Activated CD4-positive, CD25-positive, alpha-beta regulatory T cell treated with anti-CD3 and anti-CD28 coated beads, Interleukin-2, amount 50 U/mL, for 24 hours (primary cell): ENCODE measurements around the gene STK40.

ENCODE experiments used
- ATAC-seq, 2 donors: fragments of 150-1000 bp; cut with Tn5 transposase; one replicate each; pipeline ENCODE4 v1.10.0; 2021; ENCODE audit warnings: mild to moderate bottlenecking in 1 of 2, moderate library complexity in 1 of 2

Gene STK40

DNA sequence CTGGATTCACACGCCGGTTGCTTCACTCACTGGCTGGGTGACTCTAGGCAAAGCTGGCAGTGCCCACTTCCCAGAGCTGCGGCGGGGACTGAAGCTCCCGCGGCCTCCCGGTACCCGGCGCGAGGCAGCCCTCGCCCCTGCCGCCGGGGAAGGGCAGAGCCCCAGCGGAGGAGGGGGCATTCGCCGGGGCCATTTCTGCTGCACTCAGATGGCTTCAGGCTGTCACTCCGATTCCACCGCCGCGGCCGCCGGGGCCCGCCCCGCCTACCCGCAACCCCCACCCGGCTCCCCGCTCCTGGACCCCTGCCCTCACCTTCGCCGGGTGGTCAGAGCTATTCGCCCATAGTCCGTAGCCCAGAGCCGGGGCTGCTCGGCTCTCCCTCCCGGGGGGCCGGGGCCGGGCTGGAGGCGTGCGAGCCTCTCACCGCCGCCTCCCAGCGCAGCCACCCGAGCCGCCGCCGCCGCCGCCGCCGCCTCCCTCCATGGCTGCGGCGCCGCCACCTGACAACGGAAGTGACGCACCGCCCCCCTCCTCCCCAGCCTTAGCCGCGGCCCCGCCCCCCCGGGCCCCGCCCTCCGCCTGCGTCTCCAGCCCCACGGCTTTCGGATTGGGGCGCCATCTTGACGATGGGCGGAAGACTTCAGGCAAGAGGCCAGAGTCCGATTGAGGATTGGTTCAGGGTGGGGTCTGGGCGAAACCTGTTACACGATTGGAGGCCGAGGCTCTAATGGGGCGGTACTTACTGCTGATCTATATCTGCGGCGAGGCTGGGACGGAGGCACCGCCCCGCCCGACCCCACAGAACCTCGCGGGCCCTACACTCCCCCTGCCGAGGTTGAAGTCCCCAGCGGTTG, at the start of gene STK40:
STK40 (minus strand) TSS at position 515 of the 855 bp plus-strand sequence. CDS start 24,592 bp downstream, outside the sequence.
- ATAC-seq, result peak; percentile 91 to 92

DNA sequence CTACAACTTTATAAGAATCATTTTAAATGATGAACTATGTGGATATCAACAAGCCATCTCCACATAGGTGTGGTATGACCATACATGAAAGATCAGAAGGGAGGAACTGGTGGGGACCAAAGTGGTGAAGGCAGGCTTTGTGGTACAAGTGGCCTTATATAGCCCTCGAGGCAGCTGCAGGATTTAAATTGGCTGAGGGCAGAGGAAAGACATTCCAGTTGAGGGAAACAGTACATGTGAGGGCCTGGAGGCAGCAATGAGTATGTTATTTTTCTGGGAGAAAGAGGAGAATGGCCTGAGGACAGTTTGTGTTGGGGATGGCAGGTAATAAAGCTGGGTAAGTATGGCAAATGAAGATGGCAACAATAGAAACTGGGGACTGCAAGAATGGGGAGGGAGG, 47.4 kb upstream of the STK40 start:
- no peak for ATAC-seq

DNA sequence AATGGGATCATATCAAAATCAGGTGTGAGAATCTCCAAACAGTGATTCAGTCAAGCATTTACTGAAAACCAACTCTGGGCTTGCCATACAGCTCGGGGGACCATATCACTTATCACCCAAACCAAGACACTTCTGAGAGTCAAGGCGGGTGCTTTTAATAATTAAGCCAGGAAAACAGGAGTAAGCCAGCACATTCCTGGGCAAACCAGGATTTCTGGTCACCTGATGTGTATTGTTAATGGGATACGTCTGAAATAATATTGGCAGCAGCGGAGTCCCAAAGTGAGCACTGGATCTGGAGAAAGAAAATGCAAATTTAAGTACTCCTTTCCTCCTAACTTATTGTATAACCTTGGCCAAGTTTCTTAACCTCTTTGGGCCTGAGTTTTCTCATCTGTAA, 46.9 kb upstream of the STK40 start:
- no peak for ATAC-seq

- peak in 1 of 2 donors; percentile 48 for ATAC-seq
Measured at GRCh38 chr1:36425791-36426190, 40.1 kb upstream of the STK40 start.

DNA sequence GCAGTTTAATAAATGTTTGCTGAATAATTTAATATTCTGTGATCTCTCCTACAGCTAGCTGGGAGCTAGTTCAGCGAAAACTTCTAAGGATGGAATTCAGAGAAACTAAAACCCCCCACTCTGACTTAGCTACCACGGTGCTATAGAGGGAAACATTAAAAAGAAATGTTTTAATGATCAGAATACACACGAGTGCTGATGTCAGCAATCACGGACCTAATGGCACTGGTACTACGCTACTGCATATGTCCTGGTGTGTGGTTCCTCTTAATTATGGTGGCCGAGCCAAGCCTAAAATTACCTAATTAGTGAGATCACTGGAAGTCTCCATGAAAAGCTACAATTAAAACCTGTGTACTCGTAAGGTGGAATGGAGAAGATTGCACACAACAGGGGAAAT, 35.9 kb upstream of the STK40 start:
- no peak for ATAC-seq

GRCh38 chr1:36420836-36421317, 35.2 kb upstream of the STK40 start:
- ATAC-seq, result peak; percentile 95 to 96

DNA sequence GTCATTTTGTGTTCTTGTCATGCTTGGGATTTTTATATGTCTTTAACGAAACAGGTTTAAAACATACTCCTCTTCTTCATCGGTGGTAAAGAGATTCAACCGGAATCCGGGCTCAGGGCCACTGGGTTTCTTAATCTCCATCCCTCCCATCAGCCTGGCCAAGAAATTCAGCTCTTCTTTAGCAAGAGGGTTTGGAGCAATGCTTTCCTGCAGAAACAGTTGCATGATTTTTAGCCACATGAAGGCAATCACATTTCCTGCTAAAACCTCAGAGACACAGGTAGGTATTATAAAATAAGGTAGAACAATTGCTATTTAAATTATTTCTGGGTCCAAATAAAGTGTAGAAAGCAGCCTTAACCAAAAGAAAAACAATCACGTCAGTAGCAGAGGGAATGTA, 34.7 kb upstream of the STK40 start:
- no peak for ATAC-seq

GRCh38 chr1:36419569-36419968, 33.8 kb upstream of the STK40 start:
- ATAC-seq, result no peak

- ATAC-seq, result no peak
Measured at GRCh38 chr1:36419140-36419539, 33.4 kb upstream of the STK40 start.

- ATAC-seq, result no peak
Measured at GRCh38 chr1:36417931-36418330, 32.2 kb upstream of the STK40 start.

- ATAC-seq, result no peak
Measured at GRCh38 chr1:36415661-36416326, 30.1 kb upstream of the STK40 start.

DNA sequence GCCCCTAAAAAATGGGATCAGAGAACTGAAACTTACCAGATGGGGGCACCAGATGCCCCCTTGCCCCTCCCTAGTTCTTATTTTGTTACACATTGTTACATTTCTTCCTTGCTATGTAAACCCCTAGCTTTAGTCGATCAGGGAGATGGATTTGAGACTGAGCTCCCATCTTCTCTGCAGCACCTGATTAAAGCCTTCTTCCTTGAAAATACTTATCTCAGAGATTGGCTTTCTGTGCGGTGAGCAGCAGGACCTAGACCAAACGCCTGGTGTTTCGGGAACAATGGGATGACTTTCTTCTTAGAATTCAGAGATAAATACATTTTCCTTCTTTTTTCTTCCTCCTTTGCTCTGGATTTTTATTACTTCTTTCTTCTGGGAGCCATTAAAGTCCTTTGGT, 28.7 kb upstream of the STK40 start:
- no peak for ATAC-seq

- ATAC-seq, result peak; percentile 90 to 95
Measured at GRCh38 chr1:36411674-36412648, 26.2 kb upstream of the STK40 start.

DNA sequence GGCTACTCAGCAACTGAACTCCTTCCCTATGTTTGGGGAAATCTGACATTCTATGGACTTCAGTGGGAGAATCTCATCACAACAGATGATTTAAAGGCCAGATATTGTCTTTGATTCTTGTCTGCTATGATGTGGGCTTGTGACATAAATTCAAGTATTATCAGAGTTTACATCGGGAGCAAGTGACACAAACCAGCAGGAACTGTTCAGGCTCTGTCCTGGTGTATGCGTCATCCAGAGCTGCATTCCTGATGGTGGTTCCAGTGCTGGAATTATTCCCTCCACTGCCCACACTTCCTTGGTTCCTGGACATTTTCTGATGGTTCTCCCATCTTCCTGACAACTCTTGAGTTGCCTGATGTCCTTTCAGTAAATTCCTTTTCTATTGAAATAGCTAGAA, 22.8 kb upstream of the STK40 start:
- ATAC-seq, result no peak

DNA sequence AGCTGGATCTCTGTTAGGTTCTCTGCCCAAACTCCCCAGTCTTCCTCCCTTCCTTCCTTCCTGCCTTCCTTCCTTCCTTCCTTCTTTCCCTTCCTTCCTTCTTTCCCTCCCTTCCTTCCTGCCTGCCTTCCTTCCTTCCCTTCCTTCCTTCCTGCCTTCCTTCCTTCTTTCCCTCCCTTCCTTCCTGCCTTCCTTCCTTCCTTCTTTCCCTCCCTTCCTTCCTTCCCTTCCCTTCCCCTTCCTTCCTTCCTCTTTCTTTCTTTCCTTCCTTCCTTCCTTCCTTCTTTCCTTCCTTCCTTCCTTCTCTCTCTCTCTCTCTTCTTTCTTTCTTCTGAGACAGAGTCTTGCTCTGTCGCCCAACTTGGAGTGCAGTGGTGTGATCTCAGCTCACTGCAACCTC, 20.7 kb upstream of the STK40 start:
- no peak for ATAC-seq

- no peak for ATAC-seq
Measured at GRCh38 chr1:36402504-36402890, 16.8 kb upstream of the STK40 start.

DNA sequence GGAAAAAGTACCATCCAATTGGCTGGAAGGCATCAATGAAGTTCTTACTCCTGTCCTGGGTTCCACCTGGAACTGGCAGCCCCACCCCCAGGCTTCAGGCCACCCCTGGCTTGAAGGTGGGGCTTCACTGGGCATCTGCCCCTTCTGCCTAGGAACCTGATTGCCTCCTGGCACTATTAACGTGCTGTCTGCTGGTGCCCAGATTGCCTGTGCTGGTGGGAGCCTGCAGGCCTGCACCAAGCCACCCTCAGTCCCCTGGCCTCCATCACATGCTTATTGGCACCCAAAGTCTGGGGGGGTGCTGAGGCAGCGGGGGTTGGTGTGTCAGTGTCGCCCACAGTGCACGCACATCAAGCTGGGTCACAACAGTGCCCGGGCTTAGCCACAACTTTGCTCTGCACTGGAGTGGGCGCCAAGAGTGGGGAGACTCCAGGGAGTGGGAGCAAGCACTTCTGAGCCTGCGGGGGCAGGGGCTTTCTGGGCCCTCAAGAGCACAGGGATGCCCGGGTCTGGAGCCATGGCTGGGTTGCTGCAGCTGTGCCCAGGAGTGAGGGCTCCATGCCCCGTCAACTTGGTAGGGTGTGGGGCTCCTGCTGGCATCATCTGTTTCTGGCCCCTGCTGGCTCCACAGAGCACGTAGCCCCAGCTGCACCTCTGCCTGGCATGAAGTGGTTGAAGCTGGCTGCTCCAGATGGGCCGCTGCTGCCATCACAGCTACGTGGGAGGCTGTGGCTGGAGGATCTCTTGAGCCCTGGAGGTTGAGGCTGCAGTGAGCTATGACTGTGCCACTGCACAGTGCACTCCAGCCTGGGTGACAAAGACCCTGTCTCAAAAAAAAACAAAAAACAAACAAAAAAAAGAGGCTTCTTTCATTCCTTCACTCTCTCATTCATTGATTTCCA, 16.1 kb upstream of the STK40 start:
- ATAC-seq, result no peak

DNA sequence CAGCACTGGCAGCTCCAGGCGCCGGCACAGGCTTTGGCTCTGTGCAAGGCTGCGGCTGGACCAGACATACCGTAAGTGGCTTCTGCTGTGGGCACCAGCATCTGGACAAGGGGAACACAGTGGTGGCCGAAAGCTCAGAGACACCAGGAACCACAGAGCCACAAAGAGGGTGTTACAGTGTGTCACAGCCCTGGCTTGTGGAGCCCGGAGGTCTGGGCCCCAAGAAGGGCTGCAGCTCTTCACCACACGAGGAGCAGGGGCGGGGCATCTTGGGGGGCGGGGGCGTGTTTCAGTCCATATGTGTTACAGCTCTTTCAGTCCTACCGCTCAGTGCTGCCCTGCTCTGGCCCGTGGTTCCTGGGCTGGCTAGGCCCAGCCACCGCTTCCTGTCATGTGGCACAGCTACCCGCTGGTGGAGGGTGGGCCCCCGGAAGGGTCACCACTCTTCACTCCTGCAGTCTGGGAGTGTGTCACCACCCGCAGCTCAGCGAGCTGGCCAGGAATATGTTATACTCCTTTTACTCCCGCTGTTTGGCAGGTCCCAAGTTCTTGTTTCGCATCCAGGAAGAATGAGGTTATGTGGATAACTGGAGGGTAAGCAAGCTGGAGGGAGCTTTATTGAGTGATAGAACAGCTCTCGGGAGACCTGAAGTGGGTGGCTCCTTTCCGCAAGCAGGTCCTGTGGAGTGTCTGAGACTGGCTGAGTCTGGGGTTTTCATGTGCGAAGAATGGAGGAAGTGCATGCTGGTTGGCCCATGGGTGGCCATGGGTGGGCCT, 15.3 kb upstream of the STK40 start:
- ATAC-seq, result peak; percentile 6 to 18

- ATAC-seq, result no peak
Measured at GRCh38 chr1:36400514-36400824, 14.7 kb upstream of the STK40 start.

- ATAC-seq, result no peak
Measured at GRCh38 chr1:36398370-36398977, 12.8 kb upstream of the STK40 start.
